Fibroblast of pulmonary artery (primary cell): Measurements from ENCODE around the gene FKBP15.

Experiments used
- DNase-seq: peaks from one replicate; pipeline ENCODE4 v3.0.0-alpha.2; 2010; ENCODE audit warnings: low read depth
- H3K4me3 ChIP-seq: replicated peaks from 2 replicates; pipeline ENCODE4 v1.5.1; 2011; ENCODE audit warnings: low read depth, mild to moderate bottlenecking, control low read depth, low read length, moderate library complexity
- TF ChIP-seq, protein P1 (sequence below): IDR thresholded peaks from 2 replicates; pipeline ENCODE4 v1.5.1; 2011; ENCODE audit warnings: mild to moderate bottlenecking, control low read depth, low read length, inconsistent platforms; ENCODE audit errors: missing control alignments

The FKBP15 gene, protein sequence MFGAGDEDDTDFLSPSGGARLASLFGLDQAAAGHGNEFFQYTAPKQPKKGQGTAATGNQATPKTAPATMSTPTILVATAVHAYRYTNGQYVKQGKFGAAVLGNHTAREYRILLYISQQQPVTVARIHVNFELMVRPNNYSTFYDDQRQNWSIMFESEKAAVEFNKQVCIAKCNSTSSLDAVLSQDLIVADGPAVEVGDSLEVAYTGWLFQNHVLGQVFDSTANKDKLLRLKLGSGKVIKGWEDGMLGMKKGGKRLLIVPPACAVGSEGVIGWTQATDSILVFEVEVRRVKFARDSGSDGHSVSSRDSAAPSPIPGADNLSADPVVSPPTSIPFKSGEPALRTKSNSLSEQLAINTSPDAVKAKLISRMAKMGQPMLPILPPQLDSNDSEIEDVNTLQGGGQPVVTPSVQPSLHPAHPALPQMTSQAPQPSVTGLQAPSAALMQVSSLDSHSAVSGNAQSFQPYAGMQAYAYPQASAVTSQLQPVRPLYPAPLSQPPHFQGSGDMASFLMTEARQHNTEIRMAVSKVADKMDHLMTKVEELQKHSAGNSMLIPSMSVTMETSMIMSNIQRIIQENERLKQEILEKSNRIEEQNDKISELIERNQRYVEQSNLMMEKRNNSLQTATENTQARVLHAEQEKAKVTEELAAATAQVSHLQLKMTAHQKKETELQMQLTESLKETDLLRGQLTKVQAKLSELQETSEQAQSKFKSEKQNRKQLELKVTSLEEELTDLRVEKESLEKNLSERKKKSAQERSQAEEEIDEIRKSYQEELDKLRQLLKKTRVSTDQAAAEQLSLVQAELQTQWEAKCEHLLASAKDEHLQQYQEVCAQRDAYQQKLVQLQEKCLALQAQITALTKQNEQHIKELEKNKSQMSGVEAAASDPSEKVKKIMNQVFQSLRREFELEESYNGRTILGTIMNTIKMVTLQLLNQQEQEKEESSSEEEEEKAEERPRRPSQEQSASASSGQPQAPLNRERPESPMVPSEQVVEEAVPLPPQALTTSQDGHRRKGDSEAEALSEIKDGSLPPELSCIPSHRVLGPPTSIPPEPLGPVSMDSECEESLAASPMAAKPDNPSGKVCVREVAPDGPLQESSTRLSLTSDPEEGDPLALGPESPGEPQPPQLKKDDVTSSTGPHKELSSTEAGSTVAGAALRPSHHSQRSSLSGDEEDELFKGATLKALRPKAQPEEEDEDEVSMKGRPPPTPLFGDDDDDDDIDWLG

DNA sequence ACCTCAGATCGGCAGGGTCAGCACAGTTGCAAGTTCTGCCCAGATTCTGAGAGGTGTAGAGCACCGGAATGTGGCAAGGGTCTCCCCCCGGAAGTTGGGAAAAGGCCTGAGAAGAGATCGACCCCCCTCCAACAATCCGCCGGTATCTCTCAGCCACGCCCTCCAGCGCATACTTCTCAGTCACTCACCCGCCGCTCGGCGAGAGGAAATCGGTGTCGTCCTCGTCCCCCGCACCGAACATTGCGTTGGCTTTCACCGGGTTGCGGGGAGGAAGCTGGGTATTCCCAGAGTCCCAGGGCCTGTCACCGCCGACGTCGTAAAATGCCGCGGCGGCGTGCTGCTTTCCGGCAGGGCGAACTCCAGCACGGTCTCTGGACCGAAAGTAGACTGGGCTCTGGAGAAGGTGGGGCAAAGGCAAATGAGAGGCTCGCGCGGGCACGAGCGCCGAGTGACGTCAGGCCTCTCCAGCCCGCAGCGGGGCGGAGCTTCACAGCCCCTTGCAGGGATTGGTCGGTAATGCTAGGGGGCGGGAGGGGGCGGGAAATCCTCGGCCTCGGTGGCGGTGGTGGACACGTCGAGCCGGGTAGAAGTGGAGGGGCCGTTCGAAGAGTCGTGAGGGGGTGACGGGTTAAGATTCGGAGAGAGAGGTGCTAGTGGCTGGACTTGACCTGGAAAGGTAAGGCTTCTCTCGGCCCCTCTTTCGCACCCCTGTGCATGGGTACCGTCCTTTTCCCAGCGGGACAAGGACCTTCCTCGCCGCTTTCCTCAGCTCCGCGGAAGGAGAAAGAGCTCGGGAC, at the start of gene FKBP15, which contains the start of gene SLC31A1:
FKBP15 (minus strand) TSS at position 275 of the 797 bp plus-strand sequence; CDS start at position 241, 34 bp downstream.
SLC31A1 (plus strand) TSS at position 542 of the 797 bp plus-strand sequence. CDS start 34,605 bp downstream, outside the sequence.
- TF ChIP-seq, protein P1, sequence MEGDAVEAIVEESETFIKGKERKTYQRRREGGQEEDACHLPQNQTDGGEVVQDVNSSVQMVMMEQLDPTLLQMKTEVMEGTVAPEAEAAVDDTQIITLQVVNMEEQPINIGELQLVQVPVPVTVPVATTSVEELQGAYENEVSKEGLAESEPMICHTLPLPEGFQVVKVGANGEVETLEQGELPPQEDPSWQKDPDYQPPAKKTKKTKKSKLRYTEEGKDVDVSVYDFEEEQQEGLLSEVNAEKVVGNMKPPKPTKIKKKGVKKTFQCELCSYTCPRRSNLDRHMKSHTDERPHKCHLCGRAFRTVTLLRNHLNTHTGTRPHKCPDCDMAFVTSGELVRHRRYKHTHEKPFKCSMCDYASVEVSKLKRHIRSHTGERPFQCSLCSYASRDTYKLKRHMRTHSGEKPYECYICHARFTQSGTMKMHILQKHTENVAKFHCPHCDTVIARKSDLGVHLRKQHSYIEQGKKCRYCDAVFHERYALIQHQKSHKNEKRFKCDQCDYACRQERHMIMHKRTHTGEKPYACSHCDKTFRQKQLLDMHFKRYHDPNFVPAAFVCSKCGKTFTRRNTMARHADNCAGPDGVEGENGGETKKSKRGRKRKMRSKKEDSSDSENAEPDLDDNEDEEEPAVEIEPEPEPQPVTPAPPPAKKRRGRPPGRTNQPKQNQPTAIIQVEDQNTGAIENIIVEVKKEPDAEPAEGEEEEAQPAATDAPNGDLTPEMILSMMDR = no peak
- peak within 1 kb of the TSS; percentile 99 for H3K4me3 ChIP-seq
- peak; percentile 99 for DNase-seq

DNA sequence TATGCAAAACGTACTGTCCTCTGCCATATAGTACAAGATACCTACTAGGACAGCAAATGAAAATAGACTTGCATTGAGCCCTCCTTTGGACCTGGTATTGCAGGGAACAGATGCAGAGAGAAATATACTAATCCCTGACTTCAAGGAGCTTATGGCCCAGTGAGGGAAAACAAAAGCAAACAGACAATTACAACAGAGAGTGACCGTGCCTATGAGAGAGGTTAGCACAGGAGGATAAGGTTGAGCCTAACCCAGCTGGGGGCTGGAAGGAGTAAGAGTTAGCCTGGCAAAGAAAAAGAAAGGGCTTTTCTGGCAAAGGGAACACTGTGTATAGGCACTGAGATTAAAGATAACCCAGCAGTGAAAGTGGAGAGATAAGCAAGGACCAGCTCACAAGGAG, 48.8 kb upstream of the FKBP15 start:
- no peak for DNase-seq
- H3K4me3 ChIP-seq = no peak overlapping the region
- TF ChIP-seq, protein P1 = no peak

GRCh38 chr9:113269355-113269754, 48.3 kb upstream of the FKBP15 start:
- no peak overlapping the region for H3K4me3 ChIP-seq

DNA sequence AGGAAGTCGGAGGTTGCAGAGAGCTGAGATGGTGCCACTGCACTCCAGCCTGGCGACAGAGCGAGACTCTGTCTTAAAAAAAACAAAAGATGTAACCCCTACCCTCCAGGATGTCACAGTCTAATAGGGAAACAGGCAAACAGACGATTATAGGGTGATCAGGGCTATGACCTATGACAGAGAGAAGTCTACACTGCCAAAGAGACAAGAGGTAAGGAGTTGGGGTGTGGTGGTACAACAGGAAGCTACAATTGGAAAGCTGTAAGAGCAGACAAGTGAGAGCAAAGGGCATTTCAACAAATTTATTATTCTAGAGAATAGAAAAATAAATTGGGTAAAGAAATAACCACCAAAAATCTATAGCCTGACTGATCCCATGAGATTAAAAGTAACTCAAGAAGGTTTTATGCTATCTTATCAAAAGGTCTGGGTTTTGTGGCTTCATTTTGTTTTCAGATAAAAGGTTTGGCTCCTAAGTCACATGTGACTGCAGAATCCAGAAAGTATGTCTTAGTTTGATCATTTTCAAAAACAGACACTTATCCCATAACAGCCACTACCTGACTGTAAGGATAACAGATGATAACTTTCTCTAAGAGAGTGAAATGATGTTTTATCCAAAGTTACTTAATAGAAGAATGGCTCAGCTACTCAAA, 47.0 kb upstream of the FKBP15 start:
- TF ChIP-seq, protein P1 = no peak
- no peak for DNase-seq
- no peak overlapping the region for H3K4me3 ChIP-seq

More at GRCh38 chr9:113269355-113269754, 48.3 kb upstream of the FKBP15 start:
- TF ChIP-seq, protein P1 = no peak
- DNase-seq = no peak

DNA sequence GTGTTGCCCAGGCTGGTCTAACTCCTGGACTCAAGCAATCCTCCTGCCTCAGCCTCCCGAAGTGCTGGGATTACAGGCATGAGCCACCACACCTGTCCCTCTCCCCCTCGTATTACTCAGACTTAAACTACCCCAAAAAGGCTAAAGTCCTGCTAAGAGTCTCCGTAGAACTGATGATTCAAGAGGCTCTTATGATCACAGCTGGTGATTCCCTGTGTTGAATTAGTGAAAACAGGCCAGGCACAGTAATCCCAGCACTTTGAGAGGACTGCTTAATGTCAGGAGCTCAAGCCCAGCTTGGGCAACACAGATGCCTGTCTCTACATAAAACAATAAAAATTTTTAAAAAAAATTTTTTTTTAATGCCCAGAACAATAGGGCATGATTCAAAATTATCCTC, 45.1 kb upstream of the FKBP15 start:
- no peak overlapping the region for H3K4me3 ChIP-seq
- DNase-seq = no peak
- TF ChIP-seq, protein P1 = no peak
